Adrenal gland (tissue), 5 donors: Measurements from ENCODE around the gene DOCK7.

Experiments used
- CTCF ChIP-seq, 6 experiments: fragments of 450-650 bp in 4 of 6; fragments of 200-600 bp in 2 of 6; sonication (generic) in 1 of 6; IDR thresholded peaks; 1 replicate in 5 of 6; 2 replicates in 1 of 6; pipeline versions ENCODE4 v1.5.1 to v1.8.0; 2016 to 2021; ENCODE audit warnings: antibody characterized with exemption in 6 of 6, mild to moderate bottlenecking in 2 of 6, moderate library complexity in 1 of 6
- POLR2A ChIP-seq, 2 donors: fragments of 450-650 bp; IDR thresholded peaks; one replicate each; pipeline ENCODE4 v1.6.1; 2017; ENCODE audit warnings: antibody characterized with exemption in 2 of 2, mild to moderate bottlenecking in 2 of 2, moderate library complexity in 1 of 2
- donor health status: DM: no; HTN: no; CAD: no.

GRCh38 chr1:62444701-62445100 is 243.5 kb downstream of the DOCK7 start:
- TF ChIP-seq CTCF (IDR thresholded peaks at IDR 0.05): no peak
- TF ChIP-seq POLR2A (IDR thresholded peaks at IDR 0.05): no peak
